Activated CD8-positive, alpha-beta memory T cell treated with anti-CD3 and anti-CD28 coated beads, Interleukin-2, amount 50 U/mL, for 1 hour (primary cell): ENCODE results near the gene ICAM1.

Experiments used
- DNase-seq: peaks from one replicate; pipeline ENCODE4 v3.0.0-alpha.2; 2020; ENCODE audit errors: extremely low read depth

The ICAM1 gene

DNA sequence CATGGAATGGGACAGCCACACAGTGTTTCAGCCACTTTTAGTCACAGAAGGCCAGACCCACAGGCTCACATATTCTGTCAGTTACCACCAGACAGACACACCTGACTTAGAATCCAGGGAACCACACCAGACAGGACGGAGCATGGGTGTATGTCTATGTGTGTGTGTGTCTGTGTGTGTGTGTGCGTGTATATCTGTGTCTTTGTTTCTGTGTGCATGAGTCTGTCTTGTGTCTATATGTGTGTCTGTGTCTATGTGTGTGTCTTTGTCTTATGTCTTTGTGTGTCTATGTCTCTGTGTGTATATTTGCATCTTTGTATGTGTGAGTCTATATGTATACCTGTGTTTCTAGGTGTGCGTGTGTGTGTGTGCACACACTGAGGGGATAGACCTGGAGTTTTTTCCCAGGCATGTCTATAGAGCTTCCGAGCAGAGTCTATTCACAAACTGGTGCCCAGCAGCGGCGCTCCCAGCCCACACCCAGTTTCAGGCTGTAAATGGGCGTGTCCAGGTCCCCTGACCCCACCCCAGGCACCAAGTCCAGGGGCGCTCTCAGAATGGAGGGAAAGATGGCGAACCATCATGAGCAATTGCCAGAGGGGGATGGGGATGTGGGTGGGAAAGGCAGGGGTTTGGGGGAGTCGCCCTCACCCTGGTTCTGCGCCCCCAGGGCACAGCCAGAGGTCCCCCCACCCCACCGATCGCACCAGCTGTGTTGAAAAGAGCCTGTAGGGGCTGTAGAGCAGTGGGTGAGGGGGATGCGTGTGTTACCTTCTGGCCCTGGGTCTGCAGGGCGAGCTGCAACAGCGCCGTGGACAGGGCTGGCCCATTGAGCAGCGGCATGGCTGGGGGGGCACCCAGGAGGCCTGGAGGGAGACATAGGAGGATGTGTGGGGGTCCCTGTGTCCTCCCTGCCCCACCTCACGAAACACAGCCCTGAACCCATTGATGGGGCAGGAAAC is 51.2 kb downstream of the ICAM1 start:
- DNase-seq: no peak

DNA sequence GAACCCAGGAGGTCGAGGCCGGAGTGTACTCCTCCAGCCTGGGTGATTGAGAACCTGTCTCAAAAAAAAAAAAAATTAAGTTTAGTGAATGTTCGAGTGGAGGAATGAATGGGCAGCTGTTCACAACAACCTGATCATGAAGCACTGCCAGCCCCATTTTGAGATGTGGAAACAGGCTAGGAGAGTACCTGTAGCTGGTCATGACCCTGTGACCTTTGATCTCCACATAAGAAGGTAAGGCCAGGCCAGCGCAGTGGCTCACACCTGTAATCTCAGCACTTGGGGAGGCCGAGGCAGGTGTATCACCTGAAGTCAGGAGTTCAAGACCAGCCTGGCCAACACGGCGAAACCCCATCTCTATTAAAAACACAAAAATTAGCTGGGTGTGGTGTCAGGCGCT is 54.8 kb downstream of the ICAM1 start:
- DNase-seq: no peak

DNA sequence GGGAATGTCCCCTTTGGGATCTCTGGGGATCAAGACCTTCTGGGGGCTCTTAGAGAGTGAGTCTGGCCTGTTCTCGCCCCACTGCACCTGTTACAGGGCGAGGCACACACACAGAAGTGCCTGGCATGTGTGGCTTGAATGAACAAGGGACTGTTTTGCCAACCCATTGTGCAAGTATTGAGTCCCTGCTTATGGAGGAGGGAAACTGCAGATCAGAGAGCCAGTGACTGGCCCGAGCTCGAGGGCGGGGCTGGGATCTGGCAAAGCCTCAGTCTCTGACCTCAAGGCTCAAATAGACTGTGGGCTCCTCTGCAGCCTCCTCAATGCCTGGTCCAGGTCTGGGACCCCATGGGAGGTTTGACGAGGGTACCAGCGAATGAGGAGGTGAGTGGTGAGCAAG is 56.9 kb downstream of the ICAM1 start:
- no peak for DNase-seq

DNA sequence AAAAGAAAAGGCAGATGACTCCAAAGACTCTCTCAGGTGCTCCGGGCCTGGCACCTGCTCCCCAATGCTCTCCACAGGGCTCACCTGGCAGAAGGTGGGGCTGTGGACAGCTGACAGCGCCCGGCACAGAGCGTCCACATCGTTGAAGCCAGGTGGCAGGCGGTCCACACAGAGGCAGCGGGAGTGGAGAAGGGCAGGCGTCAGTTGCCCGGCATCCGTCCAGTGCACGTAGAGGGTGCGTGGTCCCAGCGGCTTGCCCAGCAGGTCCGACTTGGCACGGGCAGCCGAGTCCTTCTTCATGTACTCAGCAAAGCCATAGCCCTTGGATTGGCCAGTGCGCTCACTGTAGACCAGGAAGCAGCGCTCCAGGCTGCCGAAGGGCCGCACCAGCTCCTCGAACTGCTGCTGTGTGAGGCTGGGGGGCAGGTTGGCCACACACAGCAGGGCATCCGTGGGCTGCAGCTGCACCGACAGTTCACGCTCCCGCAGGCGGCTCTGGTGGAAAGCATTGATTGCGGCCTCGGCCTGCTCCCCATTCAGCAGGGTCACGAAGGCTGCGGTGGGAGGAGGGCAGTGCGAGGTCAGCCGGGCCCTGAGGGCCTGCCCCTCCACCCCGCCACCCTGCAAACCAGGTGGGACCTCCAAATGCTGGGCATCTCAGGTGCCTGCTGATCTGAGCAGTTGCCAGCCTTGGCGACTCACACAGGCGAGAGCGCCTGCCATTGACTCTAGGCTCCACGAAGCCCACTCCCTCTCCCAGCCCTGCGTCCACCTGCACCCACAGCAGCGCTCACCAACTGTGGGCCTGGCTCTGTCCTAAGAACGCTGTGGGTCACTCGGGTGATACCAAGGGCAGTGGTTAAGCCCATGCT is 57.9 kb downstream of the ICAM1 start:
- no peak for DNase-seq

DNA sequence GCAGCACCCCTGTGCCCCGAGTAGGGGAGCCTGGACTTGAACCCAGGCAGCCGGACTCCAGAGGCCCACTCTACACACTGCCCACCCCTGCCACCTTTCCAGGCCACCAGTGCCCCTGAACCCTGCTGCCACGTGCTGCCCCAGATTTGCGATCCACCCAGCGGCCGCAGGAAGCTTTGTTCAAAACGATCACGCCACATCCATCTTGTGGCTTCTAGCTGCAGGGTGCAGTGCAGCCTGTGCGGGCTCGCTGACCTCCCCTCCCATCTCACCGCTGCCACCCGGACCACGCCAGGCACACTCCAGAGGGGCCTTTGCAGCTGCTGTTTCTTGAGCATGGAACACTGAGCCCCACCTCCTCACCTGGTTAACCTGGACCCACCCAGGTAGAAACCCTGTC is 58.6 kb downstream of the ICAM1 start:
- DNase-seq: no peak

DNA sequence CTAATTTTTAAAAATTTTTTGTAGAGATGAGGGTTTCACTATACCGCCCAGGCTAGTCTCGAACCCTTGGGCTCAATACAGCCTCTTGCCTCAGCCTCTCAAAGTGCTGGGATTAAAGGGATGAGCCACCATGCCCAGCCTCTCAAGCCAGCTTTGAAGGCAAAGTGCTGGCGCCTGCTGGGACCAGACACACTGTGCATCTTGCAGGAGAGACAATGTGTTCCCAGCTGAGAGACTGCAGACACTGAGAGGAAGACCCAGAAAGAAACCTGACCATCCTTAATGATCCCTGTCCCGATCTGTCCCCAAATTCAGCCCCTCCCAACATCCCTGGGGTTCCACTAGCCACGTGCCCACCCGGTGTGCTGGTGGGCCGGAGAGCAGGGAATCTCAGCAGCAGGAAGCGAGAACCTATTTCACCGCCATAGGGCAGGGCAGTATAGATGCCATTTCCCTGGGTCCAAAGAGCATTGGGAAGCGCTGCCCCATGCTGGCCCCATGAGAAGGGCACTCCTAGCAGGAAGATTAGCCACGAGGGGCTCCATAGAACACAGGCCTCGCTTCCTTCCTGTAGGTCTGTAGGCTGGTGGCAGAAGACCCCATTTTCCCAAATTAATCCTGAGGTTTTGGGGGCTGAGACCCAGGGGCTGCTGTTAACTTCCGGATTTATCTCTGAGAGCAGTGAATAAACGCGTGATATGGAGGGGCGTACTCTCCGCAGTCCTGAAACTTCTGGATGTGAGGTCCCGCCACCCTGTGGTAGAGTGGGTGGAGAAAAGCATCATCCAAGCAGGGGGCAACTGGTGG is 61.4 kb downstream of the ICAM1 start:
- DNase-seq: no peak

DNA sequence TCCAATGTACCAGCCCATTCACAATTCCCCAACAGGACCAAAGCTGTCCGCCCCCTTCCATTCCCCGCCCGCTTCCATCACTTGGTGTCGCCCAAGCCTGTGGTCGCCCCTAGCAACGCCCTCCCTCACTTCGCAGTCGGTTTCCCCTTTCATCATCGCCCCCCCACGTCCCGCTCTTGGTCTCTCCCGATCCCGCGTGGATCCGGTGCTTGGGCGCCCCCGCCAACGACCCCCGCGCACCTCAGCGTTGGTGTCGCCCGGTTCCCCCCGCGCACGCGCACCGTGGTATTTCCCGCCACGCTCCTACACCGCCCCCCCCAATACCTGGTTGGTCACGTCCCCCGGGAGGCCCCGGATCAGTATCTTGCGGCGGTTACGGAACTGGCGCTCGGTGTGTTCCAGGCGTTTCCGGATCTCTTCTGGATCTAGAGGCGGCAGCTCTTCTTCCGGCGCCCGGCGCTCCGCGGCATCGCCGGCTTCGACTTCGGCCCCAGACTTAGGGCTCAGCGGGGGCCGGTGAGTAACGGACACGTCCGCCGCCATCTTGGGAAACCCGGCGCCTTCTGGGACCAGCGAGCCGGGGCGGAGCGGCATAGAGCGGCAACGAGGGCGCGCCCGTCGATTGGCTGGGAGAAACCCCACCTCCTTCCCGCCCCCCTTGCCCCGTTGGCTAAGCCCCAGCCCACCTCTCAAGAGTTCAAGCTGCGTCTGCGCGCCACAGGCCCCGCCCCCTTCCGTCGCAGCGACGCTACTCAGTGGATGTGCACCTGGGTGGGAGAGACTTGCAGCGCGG is 62.2 kb downstream of the ICAM1 start, which contains the start of gene RAVER1:
TSS of gene RAVER1 (minus strand) at position 565 of the 793 bp plus-strand sequence. CDS start at position 543, 22 bp downstream.
- peak; percentile 93 for DNase-seq

DNA sequence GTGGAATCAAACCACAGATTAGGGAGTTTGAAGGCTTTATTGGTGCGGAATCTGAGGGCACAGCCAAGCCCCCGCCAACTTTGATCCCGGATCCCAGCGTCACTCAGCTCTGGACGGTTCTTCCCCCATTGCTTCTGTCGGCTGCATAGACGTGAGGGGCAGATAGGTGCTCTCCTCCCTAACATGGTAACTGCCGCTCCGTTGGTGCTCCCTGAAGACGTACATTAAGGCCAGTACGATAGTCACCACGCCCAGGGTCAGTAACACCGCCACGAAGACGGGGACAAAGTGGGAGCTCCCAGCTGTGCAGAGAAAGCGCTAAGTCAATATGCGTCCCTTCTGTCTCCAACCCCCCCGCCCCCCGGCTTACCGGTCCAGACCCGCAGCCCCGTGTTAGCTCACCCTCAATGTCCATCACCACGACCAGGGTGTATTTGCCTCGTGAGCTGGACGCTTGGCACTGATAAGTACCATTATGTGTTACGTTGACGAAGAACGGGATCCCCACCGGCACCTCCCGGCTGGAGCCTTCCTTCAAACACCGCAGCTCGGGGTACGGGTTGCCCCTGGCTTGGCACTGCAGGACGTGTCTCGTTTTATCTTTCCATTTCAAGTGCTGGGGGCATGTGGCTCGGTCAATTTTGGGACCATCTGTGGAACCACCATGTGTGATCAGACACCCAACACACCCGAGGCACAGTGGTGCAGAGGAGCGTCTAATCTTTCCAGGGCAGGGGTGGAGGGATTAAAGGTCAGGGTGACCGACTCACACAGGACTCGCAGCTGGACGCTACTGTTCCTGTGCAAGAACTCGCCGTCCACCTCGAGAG is 63.1 kb downstream of the ICAM1 start:
- no peak for DNase-seq

DNA sequence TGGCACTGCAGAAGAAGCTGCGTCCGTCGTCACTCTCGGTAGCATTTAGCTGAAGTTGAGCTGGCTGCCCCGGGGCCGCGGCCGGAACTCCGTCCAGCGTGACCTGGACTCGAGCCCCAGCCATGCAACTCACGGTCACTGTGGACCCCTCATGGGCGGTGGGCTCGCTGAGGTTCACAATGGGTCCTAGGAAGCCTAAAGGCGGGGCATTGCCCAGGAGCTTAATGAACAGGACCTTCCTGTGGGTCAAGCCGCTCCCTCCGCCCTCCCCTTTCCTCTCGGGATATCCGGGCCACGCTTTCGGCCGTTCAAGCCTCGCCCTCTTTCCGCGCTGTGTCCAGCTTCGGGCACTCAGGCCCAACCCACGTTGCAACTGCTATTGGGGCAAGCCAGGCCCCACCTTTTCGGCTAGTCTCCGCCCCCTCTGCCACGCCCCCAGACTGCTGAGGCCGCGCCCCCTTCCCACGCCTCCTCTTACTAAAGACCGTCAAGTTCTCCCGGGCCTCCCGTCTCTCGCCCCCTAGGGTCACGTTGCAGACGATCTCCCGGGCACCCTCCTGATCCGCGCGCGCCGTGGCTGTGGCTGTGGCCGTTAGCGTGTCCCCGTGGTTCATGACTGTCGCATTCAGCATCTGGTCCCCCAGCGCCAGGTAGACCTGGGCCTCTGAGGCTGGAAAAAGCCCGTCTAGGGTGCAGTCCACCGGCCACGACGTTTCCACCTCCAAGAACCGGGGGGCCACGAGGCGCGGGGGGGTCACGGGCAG is 63.9 kb downstream of the ICAM1 start:
- DNase-seq: no peak

DNA sequence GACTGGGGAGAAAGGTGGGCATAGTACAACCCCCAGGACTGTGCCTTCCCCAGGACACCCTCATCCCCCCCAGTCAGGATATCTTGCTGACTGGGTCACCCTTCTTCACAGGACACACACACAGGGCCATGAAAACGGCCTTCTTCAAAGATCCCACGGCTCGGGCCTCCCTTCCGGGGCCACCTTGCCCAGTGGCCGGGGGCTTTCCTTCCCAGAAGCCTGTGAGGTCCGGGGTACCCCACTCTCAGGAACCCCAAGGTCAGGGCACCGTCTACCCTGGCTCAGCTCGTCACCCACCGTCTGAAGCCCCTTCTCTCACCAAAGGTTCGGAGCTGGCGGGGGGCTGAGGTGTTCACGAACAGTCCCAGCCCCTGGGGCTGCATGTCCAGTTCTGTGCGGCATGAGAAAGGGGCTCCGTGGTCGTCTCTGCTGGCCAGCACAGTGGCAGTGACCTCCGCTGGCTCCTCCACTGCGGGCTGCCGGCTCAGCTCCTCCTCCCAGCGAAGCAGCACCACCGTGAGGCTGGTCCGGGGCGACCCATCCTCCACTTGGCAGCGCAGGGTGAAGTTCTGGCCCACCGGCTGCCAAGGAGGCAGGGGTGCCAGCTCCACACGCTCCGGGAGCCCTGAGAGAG is 64.5 kb downstream of the ICAM1 start:
- no peak for DNase-seq
